ENCODE measurements around the gene LBH. TPM values are rescaled to one million over a fixed set of nuclear protein-coding genes. Genes with fewer than 3 reads are reported as not detected.

LBH gene
- polyA plus RNA-seq, 1 donor (not counting 4 experiments of a cell fraction or from before 2014, with no cell fraction given) = 0.83 TPM

DNA sequence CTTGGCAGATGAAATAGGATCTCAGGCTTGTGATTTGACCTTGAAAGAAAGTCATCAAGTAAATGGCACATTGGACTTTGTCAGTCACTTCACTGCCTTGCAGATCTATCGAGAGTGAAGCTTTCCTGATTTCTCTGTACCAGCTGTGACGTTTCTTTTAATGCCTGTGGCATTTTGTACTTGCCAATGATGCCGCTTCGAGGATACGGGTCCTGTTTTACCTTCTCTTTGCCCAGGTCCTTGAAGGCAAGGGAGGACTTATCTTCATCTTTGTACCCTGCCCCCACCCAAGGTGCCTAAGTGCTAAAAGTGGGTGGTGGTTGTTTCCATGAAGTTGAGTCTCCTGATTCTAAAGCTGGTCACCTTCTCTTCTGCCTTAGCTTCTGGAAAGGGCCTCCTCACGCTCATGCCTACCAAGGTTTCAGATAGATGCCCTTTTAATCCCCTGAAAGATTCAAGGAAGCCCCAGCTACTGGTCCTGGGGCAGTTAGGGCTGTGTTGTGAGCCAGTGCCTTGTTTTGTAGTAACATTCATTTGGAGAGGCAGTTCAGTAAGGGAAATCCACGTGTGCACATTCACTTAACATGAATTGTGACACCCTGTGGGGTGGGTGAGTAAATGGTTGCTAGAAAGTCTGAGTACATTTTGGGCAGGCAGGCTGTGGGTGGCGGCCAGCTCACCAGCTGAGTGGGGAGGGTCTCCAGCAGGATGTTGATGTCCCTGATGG lies 6.1 kb downstream of the LBH start:
- Histone ChIP-seq H3K4me1 (ENCODE audit: control insufficient read depth, extremely low read depth, insufficient read depth, low read length) (peaks cover 3% of the 10 kb centered on the region), H3K79me2 (ENCODE audit: control insufficient read depth, insufficient read depth, low read length) (no peaks in the 10 kb centered on the region), H3K27ac (ENCODE audit: control insufficient read depth, insufficient read depth, low read length) (no peak overlapping the region)

DNA sequence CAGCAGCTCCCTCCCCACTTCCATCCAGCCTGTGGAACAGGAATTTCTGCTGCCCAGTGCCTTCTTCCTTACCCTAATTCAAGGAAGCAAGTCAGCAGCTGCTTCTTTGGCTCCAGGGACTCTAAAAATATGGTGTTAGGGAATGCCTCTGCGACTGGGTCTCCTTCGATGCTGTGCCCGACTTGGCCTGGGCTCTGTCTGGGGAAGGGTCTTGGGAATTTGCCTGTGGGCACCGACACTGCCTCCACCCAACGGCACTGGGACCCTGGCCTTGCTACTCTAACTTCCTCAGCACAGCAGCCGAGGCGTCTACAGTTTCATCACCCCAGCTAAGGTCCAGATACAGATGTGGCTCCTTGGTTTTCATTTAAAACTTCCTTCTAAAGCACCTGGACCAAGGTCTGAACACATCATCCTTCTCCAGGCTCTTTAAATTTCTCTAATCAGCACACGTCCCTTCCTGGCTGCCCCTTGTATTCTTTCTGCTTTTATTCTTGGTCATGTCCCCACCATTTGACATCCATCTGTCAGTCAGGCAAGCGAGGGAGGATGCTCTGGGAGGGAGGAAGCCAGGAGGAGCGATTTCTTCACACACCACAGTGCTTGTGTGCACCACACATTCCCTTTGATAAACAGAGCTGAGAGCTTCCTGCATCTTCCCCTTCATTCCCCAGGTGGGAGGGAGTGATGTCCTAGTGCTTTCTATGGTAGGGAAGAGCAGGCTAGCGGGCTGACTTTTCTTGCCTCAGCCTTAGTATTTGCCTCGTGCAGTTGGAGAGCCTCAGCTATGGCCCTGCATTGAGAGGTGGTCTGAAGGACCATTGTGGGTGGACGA lies 6.8 kb downstream of the LBH start:
- no peaks in the 10 kb centered on the region for H3K79me2 ChIP-seq (ENCODE audit: control insufficient read depth, insufficient read depth, low read length)
- dilution Hi-C loops (cut with MboI; ENCODE audit: extremely low pct_ligation_motif_present, low sequenced_read_pairs) = no loop called here
- no peaks in the 10 kb centered on the region for H3K36me3 ChIP-seq (ENCODE audit: control insufficient read depth in 2 of 2, extremely low read depth in 1 of 2, insufficient read depth in 2 of 2, low read length in 2 of 2)
- no peaks in the 10 kb centered on the region for H3K9me3 ChIP-seq (ENCODE audit: control insufficient read depth, low read depth, low read length)
- no peak overlapping the region for H3K27ac ChIP-seq (ENCODE audit: control insufficient read depth, insufficient read depth, low read length)
- TF ChIP-seq, protein P1, sequence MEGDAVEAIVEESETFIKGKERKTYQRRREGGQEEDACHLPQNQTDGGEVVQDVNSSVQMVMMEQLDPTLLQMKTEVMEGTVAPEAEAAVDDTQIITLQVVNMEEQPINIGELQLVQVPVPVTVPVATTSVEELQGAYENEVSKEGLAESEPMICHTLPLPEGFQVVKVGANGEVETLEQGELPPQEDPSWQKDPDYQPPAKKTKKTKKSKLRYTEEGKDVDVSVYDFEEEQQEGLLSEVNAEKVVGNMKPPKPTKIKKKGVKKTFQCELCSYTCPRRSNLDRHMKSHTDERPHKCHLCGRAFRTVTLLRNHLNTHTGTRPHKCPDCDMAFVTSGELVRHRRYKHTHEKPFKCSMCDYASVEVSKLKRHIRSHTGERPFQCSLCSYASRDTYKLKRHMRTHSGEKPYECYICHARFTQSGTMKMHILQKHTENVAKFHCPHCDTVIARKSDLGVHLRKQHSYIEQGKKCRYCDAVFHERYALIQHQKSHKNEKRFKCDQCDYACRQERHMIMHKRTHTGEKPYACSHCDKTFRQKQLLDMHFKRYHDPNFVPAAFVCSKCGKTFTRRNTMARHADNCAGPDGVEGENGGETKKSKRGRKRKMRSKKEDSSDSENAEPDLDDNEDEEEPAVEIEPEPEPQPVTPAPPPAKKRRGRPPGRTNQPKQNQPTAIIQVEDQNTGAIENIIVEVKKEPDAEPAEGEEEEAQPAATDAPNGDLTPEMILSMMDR (optimal IDR thresholded peaks at IDR 0.05 in 1 of 3, IDR thresholded peaks at IDR 0.05 in 1 of 3, conservative IDR thresholded peaks at IDR 0.05 in 1 of 3; ENCODE audit: extremely low read depth in 1 of 3, insufficient read depth in 2 of 3, low read length in 3 of 3) = no peak
- TF ChIP-seq EZH2 (IDR thresholded peaks at IDR 0.05; ENCODE audit: low read length) = no peak
- no peaks in the 10 kb centered on the region for H3K9me1 ChIP-seq (ENCODE audit: control insufficient read depth, extremely low read depth, insufficient read depth, low read length)
- H4K20me1 ChIP-seq (ENCODE audit: control insufficient read depth, extremely low read depth, insufficient read depth, low read length) = no peaks in the 10 kb centered on the region
- H3K4me3 ChIP-seq (ENCODE audit: control insufficient read depth in 2 of 3, extremely low read depth in 1 of 3, insufficient read depth in 2 of 3, low read depth in 1 of 3, low read length in 3 of 3) = no peak overlapping the region
- peaks cover 3% of the 10 kb centered on the region for H3K4me1 ChIP-seq (ENCODE audit: control insufficient read depth, extremely low read depth, insufficient read depth, low read length)
- H3K9ac ChIP-seq (ENCODE audit: control insufficient read depth, extremely low read depth, insufficient read depth, low read length) = no peak overlapping the region
- DNase-seq (ENCODE audit: low read depth, low spot score) = no peak
- H3K27me3 ChIP-seq (ENCODE audit: control insufficient read depth, extremely low read depth, insufficient read depth, low read length) = peaks cover 31% of the 10 kb centered on the region
- FAIRE-seq = no peak
- H3K4me2 ChIP-seq (ENCODE audit: control insufficient read depth, extremely low read depth, insufficient read depth, low read depth, low read length) = no peak overlapping the region
- no peak overlapping the region for H2AFZ ChIP-seq (ENCODE audit: control insufficient read depth, low read length)

More for the DNA sequence above, 6.1 kb downstream of the LBH start:
- dilution Hi-C loops (cut with MboI; ENCODE audit: extremely low pct_ligation_motif_present, low sequenced_read_pairs) = no loop called here
- no peak overlapping the region for H3K4me3 ChIP-seq (ENCODE audit: control insufficient read depth in 2 of 3, extremely low read depth in 1 of 3, insufficient read depth in 2 of 3, low read depth in 1 of 3, low read length in 3 of 3)
- no peaks in the 10 kb centered on the region for H4K20me1 ChIP-seq (ENCODE audit: control insufficient read depth, extremely low read depth, insufficient read depth, low read length)
- no peaks in the 10 kb centered on the region for H3K36me3 ChIP-seq (ENCODE audit: control insufficient read depth in 2 of 2, extremely low read depth in 1 of 2, insufficient read depth in 2 of 2, low read length in 2 of 2)
- no peak overlapping the region for H3K4me2 ChIP-seq (ENCODE audit: control insufficient read depth, extremely low read depth, insufficient read depth, low read depth, low read length)
- H3K27me3 ChIP-seq (ENCODE audit: control insufficient read depth, extremely low read depth, insufficient read depth, low read length) = peaks cover 39% of the 10 kb centered on the region
- no peak for TF ChIP-seq EZH2 (IDR thresholded peaks at IDR 0.05; ENCODE audit: low read length)
- TF ChIP-seq, protein P1 (optimal IDR thresholded peaks at IDR 0.05 in 1 of 3, IDR thresholded peaks at IDR 0.05 in 1 of 3, conservative IDR thresholded peaks at IDR 0.05 in 1 of 3; ENCODE audit: extremely low read depth in 1 of 3, insufficient read depth in 2 of 3, low read length in 3 of 3) = no peak
- no peak overlapping the region for H2AFZ ChIP-seq (ENCODE audit: control insufficient read depth, low read length)
- H3K9me1 ChIP-seq (ENCODE audit: control insufficient read depth, extremely low read depth, insufficient read depth, low read length) = no peaks in the 10 kb centered on the region
- no peak for DNase-seq (ENCODE audit: low read depth, low spot score)
- H3K9ac ChIP-seq (ENCODE audit: control insufficient read depth, extremely low read depth, insufficient read depth, low read length) = no peak overlapping the region
- no peak for FAIRE-seq
- H3K9me3 ChIP-seq (ENCODE audit: control insufficient read depth, low read depth, low read length) = no peaks in the 10 kb centered on the region
